ENCODE results near the gene ABRAXAS1.

The ABRAXAS1 gene

DNA sequence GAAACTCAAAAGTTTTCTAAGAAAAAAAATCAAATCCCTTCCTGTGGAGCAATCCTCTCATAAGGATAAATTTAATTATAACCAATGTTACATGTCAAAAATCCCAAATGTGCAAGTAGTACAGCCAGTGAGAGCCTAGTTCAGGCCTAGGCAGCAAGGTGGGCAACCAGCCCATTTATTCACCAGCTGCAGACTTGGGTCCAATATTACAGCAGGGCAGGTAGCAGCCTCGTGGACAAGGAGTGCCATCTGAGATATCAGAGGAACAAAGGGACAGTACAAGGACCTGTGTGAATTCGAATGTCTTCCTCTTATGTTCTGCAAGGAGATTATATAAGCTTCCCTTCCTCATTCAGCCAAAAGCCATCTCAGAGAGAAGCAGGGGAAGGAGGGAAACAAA lies 35.9 kb downstream of the ABRAXAS1 start:
- no peak for DNase-seq

DNA sequence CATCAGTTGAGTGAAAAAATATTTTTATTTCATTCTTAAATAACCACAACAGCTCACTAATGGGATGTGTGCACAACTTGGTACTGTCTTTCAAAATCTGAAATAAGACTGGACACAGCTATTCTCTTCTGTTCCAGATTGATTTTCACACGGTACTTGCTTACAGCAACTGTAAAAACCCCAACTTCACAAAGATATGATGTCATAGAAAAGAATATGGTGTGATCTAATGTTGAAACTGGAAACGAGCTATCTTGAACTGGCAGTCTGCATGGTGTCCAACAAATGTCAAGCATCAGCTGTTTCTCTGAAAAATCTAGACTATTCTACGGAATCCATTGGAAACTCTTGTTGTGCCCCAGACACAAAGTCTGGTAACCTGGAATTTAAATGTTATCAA lies 44.0 kb downstream of the ABRAXAS1 start:
- DNase-seq = no peak

- DNase-seq = no peak
Measured at GRCh38 chr4:83440148-83440814, 44.6 kb downstream of the ABRAXAS1 start.

GRCh38 chr4:83438719-83439118 lies 46.2 kb downstream of the ABRAXAS1 start:
- DNase-seq = peak; percentile 14

DNA sequence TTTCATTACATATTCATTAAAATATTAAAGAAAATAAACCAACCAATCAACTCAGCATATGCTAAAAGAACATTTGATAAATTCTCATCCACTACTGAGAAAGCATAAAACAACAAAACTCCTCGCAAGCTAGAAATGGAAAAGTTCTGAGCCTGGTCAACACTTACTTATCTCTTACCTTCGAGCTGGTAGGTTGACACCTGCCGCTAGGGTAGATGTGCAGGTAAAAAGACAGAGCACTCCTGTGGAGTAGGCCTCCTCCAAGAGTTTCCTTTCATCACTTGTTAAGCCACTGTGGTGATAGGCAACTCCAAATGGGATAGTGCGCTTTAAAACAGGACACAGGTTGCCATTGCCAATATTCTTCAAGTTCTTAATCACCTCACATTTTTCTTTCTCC lies 48.2 kb downstream of the ABRAXAS1 start:
- no peak for DNase-seq

GRCh38 chr4:83431200-83431599 lies 53.7 kb downstream of the ABRAXAS1 start:
- no peak for DNase-seq

- no peak for DNase-seq
Measured at GRCh38 chr4:83418211-83418610, 66.7 kb downstream of the ABRAXAS1 start.

DNA sequence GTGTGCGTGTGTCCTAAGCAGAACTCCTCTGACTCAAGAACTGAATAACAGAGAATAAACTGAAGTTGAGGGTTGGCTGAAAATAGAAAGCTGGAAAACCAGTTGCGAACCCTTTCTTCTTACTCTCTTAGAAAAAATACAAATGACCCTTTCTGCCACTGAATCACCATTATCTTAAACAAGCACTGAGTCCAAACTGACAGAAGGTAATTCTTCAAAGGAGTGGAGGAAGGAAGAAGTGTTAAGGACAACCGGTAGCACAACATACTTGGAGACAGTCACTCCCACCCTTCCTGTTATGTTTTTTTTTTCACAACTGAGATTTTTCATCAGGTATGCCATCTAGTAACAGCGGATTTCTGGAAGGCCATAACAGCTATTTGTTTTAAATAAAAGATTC lies 67.3 kb downstream of the ABRAXAS1 start:
- DNase-seq = no peak

- DNase-seq = peak; percentile 16
Measured at GRCh38 chr4:83413676-83414075, 71.2 kb downstream of the ABRAXAS1 start.
